DOHH2 (cell line): Measurements from ENCODE around the gene SLC27A6.

Experiments used
- CTCF ChIP-seq: fragments of 200-600 bp; sonication (generic); IDR thresholded peaks from one replicate; pipeline ENCODE4 v1.5.1; 2014; ENCODE audit warnings: antibody characterized with exemption, mild to moderate bottlenecking, low read depth, low read length; ENCODE audit not compliant: poor library complexity, severe bottlenecking
- EZH2phosphoT487 ChIP-seq: fragments of 200-600 bp; sonication (generic); IDR thresholded peaks from 2 replicates; pipeline ENCODE4 v1.6.1; 2017; ENCODE audit warnings: borderline replicate concordance, mild to moderate bottlenecking, antibody characterized with exemption, low read length, moderate library complexity, mixed read lengths

- TF ChIP-seq CTCF = no peak
- TF ChIP-seq EZH2phosphoT487 = no peak
Measured at GRCh38 chr5:128925973-128926372, 39.3 kb upstream of the SLC27A6 start.
